HS-27A (cell line): ENCODE results near the gene SLC39A8.
"Not testable (repeated sequence)": the region's sequence is repeated elsewhere in the genome, so short reads cannot be mapped to it uniquely, and the experiment has no call there.

ENCODE experiments used
- DNase-seq: peaks from one replicate; pipeline ENCODE4 v3.0.0-alpha.2; 2012; ENCODE audit warnings: low read depth, missing footprints

The SLC39A8 gene

GRCh38 chr4:102299354-102300107 is 45.8 kb downstream of the SLC39A8 start:
- DNase-seq: peak; percentile 23

GRCh38 chr4:102298716-102299115 is 46.6 kb downstream of the SLC39A8 start:
- no peak for DNase-seq

GRCh38 chr4:102295153-102295862 is 50.0 kb downstream of the SLC39A8 start:
- no peak for DNase-seq

- DNase-seq: no peak
These were observed 56.8 kb downstream of the SLC39A8 start for GRCh38 chr4:102288497-102288896.

GRCh38 chr4:102285831-102286230 is 59.5 kb downstream of the SLC39A8 start:
- no peak for DNase-seq

- no peak for DNase-seq
These were observed 64.0 kb downstream of the SLC39A8 start for GRCh38 chr4:102281171-102281839.

GRCh38 chr4:102273317-102273716 is 72.0 kb downstream of the SLC39A8 start:
- DNase-seq: not testable (repeated sequence)

- DNase-seq: no peak
These were observed 73.0 kb downstream of the SLC39A8 start for GRCh38 chr4:102272318-102272717.

- DNase-seq: no peak
These were observed 76.9 kb downstream of the SLC39A8 start for GRCh38 chr4:102268355-102268754.

- DNase-seq: no peak
These were observed 82.1 kb downstream of the SLC39A8 start for GRCh38 chr4:102263024-102263787.

GRCh38 chr4:102259702-102260101 is 85.6 kb downstream of the SLC39A8 start:
- no peak for DNase-seq

- DNase-seq: no peak
These were observed 86.2 kb downstream of the SLC39A8 start for GRCh38 chr4:102259081-102259480.

GRCh38 chr4:102256321-102256720 is 89.0 kb downstream of the SLC39A8 start:
- DNase-seq: no peak

- DNase-seq: no peak
These were observed 91.4 kb downstream of the SLC39A8 start for GRCh38 chr4:102253860-102254259.

- no peak for DNase-seq
These were observed 93.1 kb downstream of the SLC39A8 start for GRCh38 chr4:102252171-102252570.

GRCh38 chr4:102250341-102250740 is 94.9 kb downstream of the SLC39A8 start:
- no peak for DNase-seq

- DNase-seq: no peak
These were observed 98.2 kb downstream of the SLC39A8 start for GRCh38 chr4:102247041-102247440.

GRCh38 chr4:102246416-102246815 is 98.9 kb downstream of the SLC39A8 start:
- DNase-seq: no peak

- no peak for DNase-seq
These were observed 100.3 kb downstream of the SLC39A8 start for GRCh38 chr4:102244878-102245535.

GRCh38 chr4:102243296-102243695 is 102.0 kb downstream of the SLC39A8 start:
- not testable (repeated sequence) for DNase-seq

GRCh38 chr4:102234243-102234838 is 110.9 kb downstream of the SLC39A8 start:
- no peak for DNase-seq
